Measurements from ENCODE around the gene TMEM217. TPM values are rescaled to one million over a fixed set of nuclear protein-coding genes. Genes with fewer than 3 reads are reported as not detected.

Gene TMEM217
- total and polyA plus RNA-seq, 2 of the 4 experiments (the other 2 are of a cell fraction) = 1.4 to 3.5 TPM

- Histone ChIP-seq H2BK15ac (ENCODE audit: low read depth, low read length) (no peak overlapping the region), H3K27ac (ENCODE audit: insufficient read depth, low read length) (no peak overlapping the region), H3K4ac (ENCODE audit: low read depth, low read length) (no peak overlapping the region), H3K4me3 (ENCODE audit: insufficient read depth, low read depth, low read length) (no peak overlapping the region), H3K9me3 (ENCODE audit: control insufficient read depth, insufficient read depth, low read length) (no peaks in the 10 kb centered on the region), H4K91ac (ENCODE audit: insufficient read depth, low read depth, low read length) (no peak overlapping the region), H2BK5ac (ENCODE audit: low read depth, low read length, poor library complexity, severe bottlenecking) (no peak overlapping the region), H3K56ac (ENCODE audit: extremely low read depth, insufficient read depth, low read length) (no peak overlapping the region), H4K5ac (ENCODE audit: low read depth, low read length) (no peak overlapping the region), H2BK20ac (ENCODE audit: low read depth, low read length) (no peak overlapping the region), H4K8ac (ENCODE audit: low read depth in 2 of 2, low read length in 2 of 2) (no peak overlapping the region), H3K9ac (ENCODE audit: low read depth, low read length) (no peak overlapping the region), H3K36me3 (ENCODE audit: control insufficient read depth, insufficient read depth, low read length) (peaks cover 22% of the 10 kb centered on the region), H3K27me3 (ENCODE audit: control insufficient read depth, insufficient read depth, low read length) (no peaks in the 10 kb centered on the region), H3K4me1 (ENCODE audit: control insufficient read depth, insufficient read depth, low read length) (peaks cover 7% of the 10 kb centered on the region), H2AK9ac (replicated peaks; ENCODE audit: low read depth, low read length, poor library complexity) (no peak overlapping the region), H4K20me1 (ENCODE audit: insufficient read depth, low read length) (no peaks in the 10 kb centered on the region), H3K23ac (ENCODE audit: low read depth, low read length) (no peak overlapping the region), H3K18ac (ENCODE audit: low read depth, low read length) (no peak overlapping the region), H2BK120ac (ENCODE audit: low read depth, low read length) (no peak overlapping the region), H3K79me1 (ENCODE audit: low read depth in 1 of 2, low read length in 2 of 2) (peaks cover 0 to 5% of the 10 kb centered on the region in 2 experiments; a peak in 1 of 4 replicates), H2AK5ac (ENCODE audit: low read depth, low read length) (no peak overlapping the region), H2AFZ (replicated peaks; ENCODE audit: low read length, poor library complexity) (no peak overlapping the region), H3K14ac (replicated peaks; ENCODE audit: low read depth, low read length) (no peak overlapping the region), H3K9me1 (ENCODE audit: insufficient read depth, low read length) (peaks cover 5% of the 10 kb centered on the region; the same call in 1 of the 2 replicates), H3K4me2 (ENCODE audit: low read depth, low read length) (no peak overlapping the region)
- in situ Hi-C loops (cut with MboI; ENCODE audit: low sequenced_read_pairs) (no loop called here), intact Hi-C loops (cut with micrococcal nuclease) (loop anchor here (2.0 kb wide), 1 partner anchor 389 kb away; no protein-coding TSS in a partner anchor), dilution Hi-C loops (cut with HindIII; ENCODE audit: low sequenced_read_pairs, unreplicated experiment) (no loop called here)
- no TSS peak for BruUV-seq (replicated peaks)
- no CpG with 5 or more reads among the region's 3 CpGs for WGBS, 2 experiments (ENCODE audit: extremely low coverage in 2 of 2, insufficient read length in 1 of 2)
- TF ChIP-seq RFX5 (IDR thresholded peaks at IDR 0.05; ENCODE audit: low read depth, low read length) (no peak), RAD21 (IDR thresholded peaks at IDR 0.05; ENCODE audit: low read length) (peak; percentile 57), FOS (IDR thresholded peaks at IDR 0.05; ENCODE audit: low read depth, low read length) (no peak), SMC3 (IDR thresholded peaks at IDR 0.05; ENCODE audit: low read depth, low read length) (peak; percentile 63), NFE2L2 (IDR thresholded peaks at IDR 0.05; ENCODE audit: low read depth, low read length) (no peak), CTCF (conservative IDR thresholded peaks at IDR 0.05; ENCODE audit: low read depth, low read length) (peak; percentile 64), MAFK (IDR thresholded peaks at IDR 0.05; ENCODE audit: low read depth, low read length) (0 out of 2 replicates have a peak, but pooled peaks have one; percentile 27)
- CTCF ChIA-PET = interaction anchor here (0.6 to 1.3 kb wide), 7 partner anchors 10 to 181 kb away, joined by 3 to 8 read pairs (median 4); no protein-coding TSS in a partner anchor
- peak; percentile 90 for ATAC-seq (ENCODE audit: low read depth)
- peak; percentile 60 for DNase-seq
- POLR2A ChIA-PET (ENCODE audit: unreplicated experiment) = no interaction called here
These were observed 46.1 kb upstream of the TMEM217 start for GRCh38 chr6:37303891-37304503.

All from IMR-90 (cell line).